A549 (cell line): Measurements from ENCODE around the gene DIPK1B. TPM values are rescaled to one million over a fixed set of nuclear protein-coding genes. Genes with fewer than 3 reads are reported as not detected.

Experiments
- ATAC-seq, 2 experiments: fragments of 200-7000 bp in 1 of 2; fragments of >200 bp in 1 of 2; cut with Nextera tagmentation in 1 of 2; cut with Tn5 transposase in 1 of 2; 3 replicates each; pipeline versions ENCODE4 v1.8.0 to v1.9.1; 2018 to 2020; ENCODE audit warnings: mild to moderate bottlenecking in 1 of 2, moderate library complexity in 1 of 2
- CTCF ChIA-PET: fragments of 300-600 bp; sonication (Branson Sonifier 250); formaldehyde crosslinking; extraction: SDS; loops from one replicate; lab custom pipeline; 2021; ENCODE audit warnings: antibody characterized with exemption, inconsistent platforms; lab: Yijun Ruan, JAX
- POLR2A ChIA-PET: fragments of 350-600 bp; formaldehyde crosslinking; extraction: SDS; loops from one replicate; lab custom pipeline; 2021; ENCODE audit warnings: antibody characterized with exemption, inconsistent platforms; lab: Yijun Ruan, JAX
- DNase-seq, 2 experiments: peaks; one replicate each; pipeline versions ENCODE4 v3.0.0 to v3.0.0-alpha.2; 2011 to 2016; ENCODE audit warnings: low read depth in 1 of 2, low spot score in 1 of 2
- FAIRE-seq: peaks from 2 replicates; lab custom pipeline; 2011; peaks lifted over from hg19 to GRCh38; lab: Jason Lieb, UNC
- H3K27ac ChIP-seq, 2 experiments: fragments of >200 bp; sonication (Bioruptor Twin); formaldehyde crosslinking; 3 replicates each; pipeline ENCODE4 v1.5.1; 2016 to 2017
- H3K4me1 ChIP-seq: fragments of >200 bp; sonication (Bioruptor Twin); formaldehyde crosslinking; 3 replicates; pipeline ENCODE4 v1.6.1; 2016
- H3K4me2 ChIP-seq: fragments of >200 bp; sonication (Bioruptor Twin); formaldehyde crosslinking; 3 replicates; pipeline ENCODE4 v1.6.1; 2016
- H3K4me3 ChIP-seq: fragments of >200 bp; sonication (Bioruptor Twin); formaldehyde crosslinking; 3 replicates; pipeline ENCODE4 v1.5.1; 2016
- H3K9me3 ChIP-seq: fragments of >200 bp; sonication (Bioruptor Twin); formaldehyde crosslinking; 3 replicates; pipeline ENCODE4 v1.6.1; 2016
- CEBPB ChIP-seq, 2 experiments: fragments of >200 bp in 1 of 2; sonication (Bioruptor Twin) in 1 of 2; formaldehyde crosslinking in 1 of 2; IDR thresholded peaks; 2 replicates each; pipeline ENCODE4 v1.6.1; 2012 to 2016
- CHD2 ChIP-seq: fragments of 150-350 bp; IDR thresholded peaks from 2 replicates; pipeline ENCODE4 v1.6.1; 2014; ENCODE audit warnings: low read length; ENCODE audit not compliant: partially characterized antibody
- EP300 ChIP-seq, 2 experiments: fragments of >200 bp; sonication (Bioruptor Twin); formaldehyde crosslinking; IDR thresholded peaks; 2 replicates in 1 of 2; 3 replicates in 1 of 2; pipeline ENCODE4 v1.6.1; 2016 to 2017
- FOXS1 ChIP-seq: fragments of 250-450 bp; sonication (Bioruptor Pico); IDR thresholded peaks from 2 replicates; pipeline ENCODE4 v1.5.0; 2020; ENCODE audit warnings: mild to moderate bottlenecking, moderate library complexity
- HOXB13 ChIP-seq: fragments of 250-450 bp; sonication (Bioruptor Pico); IDR thresholded peaks from 2 replicates; pipeline ENCODE4 v1.5.0; 2020; ENCODE audit warnings: low read depth, mild to moderate bottlenecking, moderate library complexity
- JUNB ChIP-seq: fragments of >200 bp; sonication (Bioruptor Twin); formaldehyde crosslinking; IDR thresholded peaks from 2 replicates; pipeline ENCODE4 v1.6.1; 2016
- KDM5A ChIP-seq: fragments of 200-600 bp; sonication (generic); IDR thresholded peaks from 2 replicates; pipeline ENCODE4 v1.6.1; 2016; ENCODE audit warnings: antibody characterized with exemption, mild to moderate bottlenecking
- MAFK ChIP-seq: fragments of 450-650 bp; IDR thresholded peaks from 2 replicates; pipeline ENCODE4 v1.6.1; 2014; ENCODE audit not compliant: partially characterized antibody
- POLR2A ChIP-seq: IDR thresholded peaks from 2 replicates; pipeline ENCODE4 v1.6.1; 2012; ENCODE audit warnings: mild to moderate bottlenecking, low read length
- RAD21 ChIP-seq, 2 experiments: fragments of >200 bp in 1 of 2; sonication (Bioruptor Twin) in 1 of 2; formaldehyde crosslinking in 1 of 2; IDR thresholded peaks in 1 of 2; conservative IDR thresholded peaks in 1 of 2; 2 replicates in 1 of 2; 3 replicates in 1 of 2; pipeline ENCODE4 v1.6.1; 2012 to 2018; ENCODE audit warnings: inconsistent platforms in 1 of 2
- RARB ChIP-seq: fragments of 250-450 bp; sonication (Bioruptor Pico); IDR thresholded peaks from 2 replicates; pipeline ENCODE4 v1.8.0; 2021; ENCODE audit warnings: mild to moderate bottlenecking, moderate library complexity
- RNF2 ChIP-seq: fragments of 200-600 bp; sonication (generic); IDR thresholded peaks from 2 replicates; pipeline ENCODE4 v1.6.1; 2016; ENCODE audit warnings: low read depth, mild to moderate bottlenecking, antibody characterized with exemption, moderate library complexity, borderline replicate concordance
- SMC3 ChIP-seq: fragments of >200 bp; sonication (Bioruptor Twin); formaldehyde crosslinking; IDR thresholded peaks from 3 replicates; pipeline ENCODE4 v1.6.1; 2018; ENCODE audit warnings: inconsistent platforms
- WGBS: methylation state at CpG from one replicate; pipeline ENCODE4 v1.1.6; 2017; ENCODE audit errors: missing lambda C conversion rate; 5-methylcytosine and 5-hydroxymethylcytosine counted together
- polyA plus RNA-seq, 4 experiments: library from polyadenylated mRNA; depleted of rRNA in 3 of 4; stranded (reverse); fragments of >200 nt; fragmentation: RNase III in 1 of 4; extraction: RNeasy Plus Mini Kit Qiagen cat#74134 plus additional on column Dnase treatment in 1 of 4; gene quantifications; 2 replicates in 3 of 4; 3 replicates in 1 of 4; pipeline ENCODE4 v1.2.3, GENCODE V29; 2011 to 2017
- TF ChIP-seq, protein P1 (sequence below): fragments of >200 bp; sonication (Bioruptor Twin); formaldehyde crosslinking; IDR thresholded peaks from 3 replicates; pipeline ENCODE4 v1.5.1; 2016
- TF ChIP-seq, protein P2 (sequence below): IDR thresholded peaks from 2 replicates; pipeline ENCODE4 v1.6.1; 2012; ENCODE audit warnings: low read depth, borderline replicate concordance
- TF ChIP-seq, protein P3 (sequence below): IDR thresholded peaks from 2 replicates; pipeline ENCODE4 v1.6.1; 2012
- TF ChIP-seq, protein P4 (sequence below): fragments of 250-450 bp; sonication (Bioruptor Pico); IDR thresholded peaks from 2 replicates; pipeline ENCODE4 v1.5.0; 2020; ENCODE audit warnings: low read depth, mild to moderate bottlenecking, moderate library complexity
- TF ChIP-seq, protein P5 (sequence below): fragments of 200-600 bp; sonication (generic); IDR thresholded peaks from 2 replicates; pipeline ENCODE4 v1.6.1; 2016; ENCODE audit warnings: antibody characterized with exemption, mild to moderate bottlenecking, moderate library complexity
- TF ChIP-seq, protein P6 (sequence below): fragments of 150-350 bp; IDR thresholded peaks from 2 replicates; pipeline ENCODE4 v1.6.1; 2014; ENCODE audit warnings: low read depth, mild to moderate bottlenecking, low read length
- TF ChIP-seq, protein P7 (sequence below): fragments of 450-650 bp; IDR thresholded peaks from 2 replicates; pipeline ENCODE4 v1.6.1; 2014; ENCODE audit warnings: antibody characterized with exemption

DIPK1B gene
- polyA plus RNA-seq, 2 of the 4 experiments (the other 2 are of a cell fraction), result 6.7 TPM

DNA sequence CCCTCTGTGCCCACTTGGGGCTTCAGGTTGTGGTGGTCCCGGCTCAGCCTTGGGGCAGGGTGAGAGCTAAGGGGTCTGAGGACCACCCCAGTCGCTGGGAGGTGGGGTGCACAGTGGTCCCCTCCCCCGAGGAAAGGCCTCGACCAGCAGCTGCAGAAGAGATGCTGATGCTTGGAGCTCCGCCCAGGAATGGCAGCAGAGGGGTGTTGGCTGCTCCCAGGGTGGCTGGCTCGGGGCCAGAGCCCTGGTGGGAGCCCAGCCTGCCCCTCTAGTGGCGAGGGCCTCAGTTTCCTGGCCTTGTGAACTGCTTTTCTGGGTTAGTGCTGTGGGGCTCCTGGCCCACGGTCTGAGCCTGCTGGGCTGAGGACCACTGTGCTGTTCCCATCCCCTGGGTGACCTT, 1.2 kb downstream of the DIPK1B start:
- peak overlapping the region; percentile 66 for H3K4me3 ChIP-seq
- CTCF ChIA-PET, result interaction anchor here (0.6 to 5.2 kb wide), 12 partner anchors 8 to 321 kb away, joined by 3 to 37 read pairs (median 3); no protein-coding TSS in a partner anchor
- TF ChIP-seq SMC3, result no peak
- TF ChIP-seq, all 56 proteins: peak for 0
- Histone ChIP-seq H3K27ac (peak overlapping the region; percentile 83 to 91; a peak in 4 of 6 replicates), H3K4me1 (peaks cover 32% of the 10 kb centered on the region), H3K9me3 (no peaks in the 10 kb centered on the region), H3K4me2 (peak overlapping the region; percentile 97)
- no peak for FAIRE-seq
- WGBS, result 39% methylated on average over 5 of the region's 8 CpGs
- POLR2A ChIA-PET, result interaction anchor here (1.1 to 4.0 kb wide), 2 partner anchors 9 to 14 kb away, joined by 4 to 30 read pairs; no protein-coding TSS in a partner anchor
- no peak for DNase-seq
- ATAC-seq, result peak in 1 of 2 experiments; percentile 3; a peak in 1 of 6 replicates

DNA sequence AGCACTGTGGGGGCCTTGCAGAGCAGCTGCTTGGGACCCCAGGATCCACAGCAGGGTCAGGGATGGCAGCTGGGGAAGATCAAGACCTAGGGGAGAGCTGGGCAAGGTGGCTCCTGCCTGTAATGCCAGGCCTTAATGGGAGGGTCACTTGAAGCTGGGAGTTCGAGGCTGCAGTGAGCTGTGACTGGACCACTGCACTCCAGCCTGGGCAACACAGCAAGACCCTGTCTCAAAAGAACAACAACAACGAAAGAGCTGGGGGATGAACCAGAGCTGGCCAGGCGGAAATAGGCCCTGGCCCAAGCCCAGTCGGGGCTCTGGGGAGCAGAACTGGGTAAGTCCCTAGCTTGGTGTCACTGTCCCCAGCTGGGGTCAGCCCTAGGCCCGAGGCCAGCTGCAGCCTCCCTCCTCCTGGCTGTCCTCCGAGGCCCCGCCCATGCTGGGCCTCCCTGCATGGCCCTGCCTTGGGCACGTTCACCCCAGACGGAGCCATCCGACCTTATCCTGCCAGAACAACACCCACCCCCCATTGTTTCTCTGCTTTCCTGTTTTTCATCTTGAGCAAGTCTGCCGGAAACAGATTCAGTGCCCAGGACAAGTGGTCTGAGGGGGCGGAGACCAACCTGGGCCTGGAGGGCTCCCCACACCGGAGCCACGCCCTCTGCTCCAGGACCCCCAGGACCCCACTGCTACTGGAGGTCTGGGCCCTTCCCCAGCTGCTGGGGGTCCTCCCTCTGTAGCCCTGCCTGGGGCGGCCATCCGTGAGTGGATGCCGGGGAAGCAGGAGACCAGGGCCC, 1.9 kb downstream of the DIPK1B start:
- Histone ChIP-seq H3K9me3 (no peaks in the 10 kb centered on the region), H3K4me2 (peak overlapping the region; percentile 97; the same call in 1 of the 3 replicates), H3K4me1 (peaks cover 39% of the 10 kb centered on the region), H3K27ac (peak overlapping the region in 1 of 2 experiments; percentile 91; a peak in 1 of 6 replicates), H3K4me3 (no peak overlapping the region)
- ChIA-PET POLR2A (interaction anchor here (4.0 kb wide), 1 partner anchor 13 kb away, joined by 30 read pairs; no protein-coding TSS in a partner anchor), CTCF (interaction anchor here (0.6 to 5.2 kb wide), 11 partner anchors 11 to 321 kb away, joined by 3 to 37 read pairs (median 3); no protein-coding TSS in a partner anchor)
- ATAC-seq, result no peak
- 89% methylated on average over 15 of the region's 17 CpGs for WGBS
- no peak for DNase-seq
- no peak for FAIRE-seq
- TF ChIP-seq, protein P1, sequence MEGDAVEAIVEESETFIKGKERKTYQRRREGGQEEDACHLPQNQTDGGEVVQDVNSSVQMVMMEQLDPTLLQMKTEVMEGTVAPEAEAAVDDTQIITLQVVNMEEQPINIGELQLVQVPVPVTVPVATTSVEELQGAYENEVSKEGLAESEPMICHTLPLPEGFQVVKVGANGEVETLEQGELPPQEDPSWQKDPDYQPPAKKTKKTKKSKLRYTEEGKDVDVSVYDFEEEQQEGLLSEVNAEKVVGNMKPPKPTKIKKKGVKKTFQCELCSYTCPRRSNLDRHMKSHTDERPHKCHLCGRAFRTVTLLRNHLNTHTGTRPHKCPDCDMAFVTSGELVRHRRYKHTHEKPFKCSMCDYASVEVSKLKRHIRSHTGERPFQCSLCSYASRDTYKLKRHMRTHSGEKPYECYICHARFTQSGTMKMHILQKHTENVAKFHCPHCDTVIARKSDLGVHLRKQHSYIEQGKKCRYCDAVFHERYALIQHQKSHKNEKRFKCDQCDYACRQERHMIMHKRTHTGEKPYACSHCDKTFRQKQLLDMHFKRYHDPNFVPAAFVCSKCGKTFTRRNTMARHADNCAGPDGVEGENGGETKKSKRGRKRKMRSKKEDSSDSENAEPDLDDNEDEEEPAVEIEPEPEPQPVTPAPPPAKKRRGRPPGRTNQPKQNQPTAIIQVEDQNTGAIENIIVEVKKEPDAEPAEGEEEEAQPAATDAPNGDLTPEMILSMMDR, result no peak
- no peak for TF ChIP-seq JUNB
- TF ChIP-seq CEBPB (IDR thresholded peaks at IDR 0.05), result no peak
- TF ChIP-seq, protein P2, sequence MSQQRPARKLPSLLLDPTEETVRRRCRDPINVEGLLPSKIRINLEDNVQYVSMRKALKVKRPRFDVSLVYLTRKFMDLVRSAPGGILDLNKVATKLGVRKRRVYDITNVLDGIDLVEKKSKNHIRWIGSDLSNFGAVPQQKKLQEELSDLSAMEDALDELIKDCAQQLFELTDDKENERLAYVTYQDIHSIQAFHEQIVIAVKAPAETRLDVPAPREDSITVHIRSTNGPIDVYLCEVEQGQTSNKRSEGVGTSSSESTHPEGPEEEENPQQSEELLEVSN, result no peak
- no peak for TF ChIP-seq SMC3
- no peak for TF ChIP-seq RAD21 (conservative IDR thresholded peaks at IDR 0.05 in 1 of 2, IDR thresholded peaks at IDR 0.05 in 1 of 2)
- TF ChIP-seq, protein P3, sequence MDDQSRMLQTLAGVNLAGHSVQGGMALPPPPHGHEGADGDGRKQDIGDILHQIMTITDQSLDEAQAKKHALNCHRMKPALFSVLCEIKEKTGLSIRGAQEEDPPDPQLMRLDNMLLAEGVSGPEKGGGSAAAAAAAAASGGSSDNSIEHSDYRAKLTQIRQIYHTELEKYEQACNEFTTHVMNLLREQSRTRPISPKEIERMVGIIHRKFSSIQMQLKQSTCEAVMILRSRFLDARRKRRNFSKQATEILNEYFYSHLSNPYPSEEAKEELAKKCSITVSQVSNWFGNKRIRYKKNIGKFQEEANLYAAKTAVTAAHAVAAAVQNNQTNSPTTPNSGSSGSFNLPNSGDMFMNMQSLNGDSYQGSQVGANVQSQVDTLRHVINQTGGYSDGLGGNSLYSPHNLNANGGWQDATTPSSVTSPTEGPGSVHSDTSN, result no peak
- TF ChIP-seq, protein P4, sequence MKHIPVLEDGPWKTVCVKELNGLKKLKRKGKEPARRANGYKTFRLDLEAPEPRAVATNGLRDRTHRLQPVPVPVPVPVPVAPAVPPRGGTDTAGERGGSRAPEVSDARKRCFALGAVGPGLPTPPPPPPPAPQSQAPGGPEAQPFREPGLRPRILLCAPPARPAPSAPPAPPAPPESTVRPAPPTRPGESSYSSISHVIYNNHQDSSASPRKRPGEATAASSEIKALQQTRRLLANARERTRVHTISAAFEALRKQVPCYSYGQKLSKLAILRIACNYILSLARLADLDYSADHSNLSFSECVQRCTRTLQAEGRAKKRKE, result no peak
- no peak for TF ChIP-seq EP300 (IDR thresholded peaks at IDR 0.05)
- no peak for TF ChIP-seq CHD2
- TF ChIP-seq KDM5A, result no peak
- TF ChIP-seq RNF2, result no peak
- no peak for TF ChIP-seq FOXS1
- TF ChIP-seq, protein P5, sequence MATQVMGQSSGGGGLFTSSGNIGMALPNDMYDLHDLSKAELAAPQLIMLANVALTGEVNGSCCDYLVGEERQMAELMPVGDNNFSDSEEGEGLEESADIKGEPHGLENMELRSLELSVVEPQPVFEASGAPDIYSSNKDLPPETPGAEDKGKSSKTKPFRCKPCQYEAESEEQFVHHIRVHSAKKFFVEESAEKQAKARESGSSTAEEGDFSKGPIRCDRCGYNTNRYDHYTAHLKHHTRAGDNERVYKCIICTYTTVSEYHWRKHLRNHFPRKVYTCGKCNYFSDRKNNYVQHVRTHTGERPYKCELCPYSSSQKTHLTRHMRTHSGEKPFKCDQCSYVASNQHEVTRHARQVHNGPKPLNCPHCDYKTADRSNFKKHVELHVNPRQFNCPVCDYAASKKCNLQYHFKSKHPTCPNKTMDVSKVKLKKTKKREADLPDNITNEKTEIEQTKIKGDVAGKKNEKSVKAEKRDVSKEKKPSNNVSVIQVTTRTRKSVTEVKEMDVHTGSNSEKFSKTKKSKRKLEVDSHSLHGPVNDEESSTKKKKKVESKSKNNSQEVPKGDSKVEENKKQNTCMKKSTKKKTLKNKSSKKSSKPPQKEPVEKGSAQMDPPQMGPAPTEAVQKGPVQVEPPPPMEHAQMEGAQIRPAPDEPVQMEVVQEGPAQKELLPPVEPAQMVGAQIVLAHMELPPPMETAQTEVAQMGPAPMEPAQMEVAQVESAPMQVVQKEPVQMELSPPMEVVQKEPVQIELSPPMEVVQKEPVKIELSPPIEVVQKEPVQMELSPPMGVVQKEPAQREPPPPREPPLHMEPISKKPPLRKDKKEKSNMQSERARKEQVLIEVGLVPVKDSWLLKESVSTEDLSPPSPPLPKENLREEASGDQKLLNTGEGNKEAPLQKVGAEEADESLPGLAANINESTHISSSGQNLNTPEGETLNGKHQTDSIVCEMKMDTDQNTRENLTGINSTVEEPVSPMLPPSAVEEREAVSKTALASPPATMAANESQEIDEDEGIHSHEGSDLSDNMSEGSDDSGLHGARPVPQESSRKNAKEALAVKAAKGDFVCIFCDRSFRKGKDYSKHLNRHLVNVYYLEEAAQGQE, result no peak
- TF ChIP-seq, protein P6, sequence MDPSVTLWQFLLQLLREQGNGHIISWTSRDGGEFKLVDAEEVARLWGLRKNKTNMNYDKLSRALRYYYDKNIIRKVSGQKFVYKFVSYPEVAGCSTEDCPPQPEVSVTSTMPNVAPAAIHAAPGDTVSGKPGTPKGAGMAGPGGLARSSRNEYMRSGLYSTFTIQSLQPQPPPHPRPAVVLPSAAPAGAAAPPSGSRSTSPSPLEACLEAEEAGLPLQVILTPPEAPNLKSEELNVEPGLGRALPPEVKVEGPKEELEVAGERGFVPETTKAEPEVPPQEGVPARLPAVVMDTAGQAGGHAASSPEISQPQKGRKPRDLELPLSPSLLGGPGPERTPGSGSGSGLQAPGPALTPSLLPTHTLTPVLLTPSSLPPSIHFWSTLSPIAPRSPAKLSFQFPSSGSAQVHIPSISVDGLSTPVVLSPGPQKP, result no peak
- no peak for TF ChIP-seq RARB
- no peak for TF ChIP-seq POLR2A
- TF ChIP-seq HOXB13 (CRISPR knock-in tag), result no peak
- TF ChIP-seq, protein P7, sequence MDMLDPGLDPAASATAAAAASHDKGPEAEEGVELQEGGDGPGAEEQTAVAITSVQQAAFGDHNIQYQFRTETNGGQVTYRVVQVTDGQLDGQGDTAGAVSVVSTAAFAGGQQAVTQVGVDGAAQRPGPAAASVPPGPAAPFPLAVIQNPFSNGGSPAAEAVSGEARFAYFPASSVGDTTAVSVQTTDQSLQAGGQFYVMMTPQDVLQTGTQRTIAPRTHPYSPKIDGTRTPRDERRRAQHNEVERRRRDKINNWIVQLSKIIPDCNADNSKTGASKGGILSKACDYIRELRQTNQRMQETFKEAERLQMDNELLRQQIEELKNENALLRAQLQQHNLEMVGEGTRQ, result no peak
- no peak for TF ChIP-seq MAFK
